Esophagus mucosa (tissue), 1 donor: ENCODE results near the gene FARP2. TPM values are rescaled to one million over a fixed set of nuclear protein-coding genes. Genes with fewer than 3 reads are reported as not detected.
"Not testable (repeated sequence)": the region's sequence is repeated elsewhere in the genome, so short reads cannot be mapped to it uniquely, and the experiment has no call there.

Experiments used
- ATAC-seq: fragments of 200-7000 bp; cut with Tn5 transposase; one replicate; pipeline ENCODE4 v1.9.1; 2020
- total RNA-seq: library from RNA; stranded (reverse); gene quantifications from one replicate; pipeline ENCODE4 v1.2.4, GENCODE V29; 2023
- donor health status: DM: yes; HTN: yes; CAD: no.

Gene FARP2
- total RNA-seq, 1 donor from 2014 or later, result 33.5 TPM

DNA sequence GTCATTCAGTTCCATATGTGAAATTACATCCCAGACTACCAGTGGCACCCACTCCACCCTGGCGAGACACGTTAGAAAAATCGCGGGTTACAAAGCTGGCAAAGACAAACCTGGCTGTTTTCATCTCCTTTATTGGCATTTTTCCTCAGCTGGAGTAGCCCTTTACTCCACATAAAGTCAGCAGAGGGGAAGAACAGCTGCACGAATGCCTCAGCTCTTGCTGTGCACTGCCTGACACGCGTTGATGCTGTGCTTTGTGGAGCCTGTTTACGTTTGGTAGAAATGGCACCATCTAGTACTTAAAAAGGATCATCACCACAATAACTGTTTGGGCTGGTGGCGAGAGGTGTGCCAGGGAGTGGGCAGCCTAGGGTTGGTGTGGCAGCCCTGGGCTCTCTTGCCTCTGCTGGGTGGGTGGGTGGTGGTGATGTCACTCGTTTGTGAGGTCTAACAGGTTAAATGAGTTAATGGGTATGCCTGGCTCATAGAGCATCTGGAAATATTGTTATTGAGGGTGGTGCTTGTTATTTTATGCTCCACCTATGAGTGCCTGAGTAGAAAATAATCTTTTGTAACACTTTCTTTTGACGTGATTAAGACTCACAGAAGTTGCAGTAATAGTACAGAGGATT lies 16.4 kb downstream of the FARP2 start:
- ATAC-seq, result peak; percentile 86

DNA sequence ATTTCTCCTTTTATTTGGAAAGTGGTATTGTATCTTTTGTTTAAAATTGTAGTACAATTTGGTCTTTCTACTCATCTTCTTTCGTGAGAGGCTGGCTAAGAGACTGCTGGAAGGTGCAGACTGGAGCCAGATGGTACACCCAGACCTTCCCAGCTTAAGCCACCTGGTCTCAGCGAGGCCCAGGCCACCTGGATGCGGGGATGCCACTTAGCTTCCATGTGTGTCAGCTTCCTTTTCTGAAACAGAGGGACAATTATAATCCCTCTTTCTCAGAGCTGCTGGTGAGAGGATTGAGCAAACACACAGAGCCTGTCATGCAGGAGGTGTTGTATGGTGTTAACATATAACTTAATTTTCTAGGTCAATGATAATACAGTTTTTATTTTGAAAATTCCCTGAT lies 17.4 kb downstream of the FARP2 start:
- ATAC-seq, result no peak

DNA sequence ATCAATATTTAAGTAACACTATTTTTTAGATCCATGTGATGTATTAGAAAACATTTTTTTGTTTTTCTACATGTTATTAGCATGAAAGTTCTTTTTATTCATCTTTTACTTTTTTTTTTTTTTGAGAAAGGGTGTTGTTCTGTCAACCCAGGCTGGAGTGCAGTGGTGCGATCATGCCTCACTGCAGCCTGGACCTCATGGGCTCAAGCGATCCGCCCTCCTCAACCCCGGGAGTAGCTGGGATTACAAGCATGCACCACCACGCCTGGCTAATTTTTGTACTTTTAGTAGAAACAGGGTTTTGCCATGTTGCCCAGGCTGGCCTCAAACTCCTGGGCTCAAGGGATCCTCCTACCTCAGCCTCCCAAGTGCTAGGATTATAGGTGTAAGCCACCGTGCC lies 17.8 kb downstream of the FARP2 start:
- not testable (repeated sequence) for ATAC-seq

DNA sequence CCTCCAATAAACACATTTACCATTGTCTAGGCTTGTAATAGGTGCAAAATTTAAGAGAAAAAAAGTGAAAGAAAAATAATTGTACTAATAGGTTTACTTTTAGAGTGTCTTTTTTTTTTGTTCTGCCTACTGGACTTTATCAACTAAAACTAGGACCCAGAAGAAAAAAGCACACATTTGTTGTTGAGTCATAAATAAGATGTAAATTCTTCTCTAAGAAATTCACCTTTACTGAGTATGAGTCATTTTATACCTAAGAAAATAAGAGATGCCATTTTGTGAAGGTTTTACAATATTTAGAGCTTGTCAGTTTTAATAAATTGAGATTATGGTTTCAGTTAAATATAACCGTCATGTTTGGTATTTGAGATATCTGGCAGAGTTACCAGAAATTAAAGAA lies 19.2 kb downstream of the FARP2 start:
- ATAC-seq, result no peak

DNA sequence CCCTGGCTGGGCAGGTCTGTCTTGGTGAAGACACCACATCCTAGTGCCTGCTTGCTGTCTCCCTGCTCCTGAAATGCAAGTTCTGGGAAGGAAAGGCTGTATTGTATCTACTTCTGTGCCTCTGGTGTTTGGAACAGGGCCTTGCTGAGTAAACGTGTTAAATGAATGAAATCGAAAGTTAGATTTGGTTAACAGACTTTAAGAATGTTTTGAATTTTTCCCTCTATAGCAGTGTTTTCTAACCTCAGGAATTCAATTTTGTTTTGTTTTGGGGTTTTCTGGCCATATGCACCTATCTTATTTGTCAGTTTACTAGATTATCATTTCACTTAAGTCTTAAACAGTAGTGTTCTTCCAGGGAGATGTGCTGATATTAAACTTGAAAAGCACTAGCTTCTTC lies 20.7 kb downstream of the FARP2 start:
- no peak for ATAC-seq

DNA sequence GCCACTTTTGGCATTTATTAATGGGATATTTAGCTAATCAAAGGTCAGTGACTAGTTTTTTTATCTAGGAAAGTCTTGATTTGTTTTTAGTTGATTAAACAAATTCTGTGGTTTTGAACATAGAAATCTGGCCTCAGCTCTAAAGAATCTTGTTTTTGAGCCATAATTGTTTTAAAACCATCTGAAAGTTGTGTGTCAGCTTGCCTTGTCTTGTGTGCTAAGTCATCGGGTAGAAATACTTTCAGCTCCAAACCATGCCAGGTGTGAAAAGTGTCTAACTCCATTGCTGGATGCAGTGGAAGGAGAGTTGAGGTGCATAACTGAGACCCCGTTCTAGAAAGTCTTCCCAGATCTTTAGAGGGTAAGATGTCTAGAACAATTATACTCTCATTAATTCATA lies 22.7 kb downstream of the FARP2 start:
- ATAC-seq, result no peak

DNA sequence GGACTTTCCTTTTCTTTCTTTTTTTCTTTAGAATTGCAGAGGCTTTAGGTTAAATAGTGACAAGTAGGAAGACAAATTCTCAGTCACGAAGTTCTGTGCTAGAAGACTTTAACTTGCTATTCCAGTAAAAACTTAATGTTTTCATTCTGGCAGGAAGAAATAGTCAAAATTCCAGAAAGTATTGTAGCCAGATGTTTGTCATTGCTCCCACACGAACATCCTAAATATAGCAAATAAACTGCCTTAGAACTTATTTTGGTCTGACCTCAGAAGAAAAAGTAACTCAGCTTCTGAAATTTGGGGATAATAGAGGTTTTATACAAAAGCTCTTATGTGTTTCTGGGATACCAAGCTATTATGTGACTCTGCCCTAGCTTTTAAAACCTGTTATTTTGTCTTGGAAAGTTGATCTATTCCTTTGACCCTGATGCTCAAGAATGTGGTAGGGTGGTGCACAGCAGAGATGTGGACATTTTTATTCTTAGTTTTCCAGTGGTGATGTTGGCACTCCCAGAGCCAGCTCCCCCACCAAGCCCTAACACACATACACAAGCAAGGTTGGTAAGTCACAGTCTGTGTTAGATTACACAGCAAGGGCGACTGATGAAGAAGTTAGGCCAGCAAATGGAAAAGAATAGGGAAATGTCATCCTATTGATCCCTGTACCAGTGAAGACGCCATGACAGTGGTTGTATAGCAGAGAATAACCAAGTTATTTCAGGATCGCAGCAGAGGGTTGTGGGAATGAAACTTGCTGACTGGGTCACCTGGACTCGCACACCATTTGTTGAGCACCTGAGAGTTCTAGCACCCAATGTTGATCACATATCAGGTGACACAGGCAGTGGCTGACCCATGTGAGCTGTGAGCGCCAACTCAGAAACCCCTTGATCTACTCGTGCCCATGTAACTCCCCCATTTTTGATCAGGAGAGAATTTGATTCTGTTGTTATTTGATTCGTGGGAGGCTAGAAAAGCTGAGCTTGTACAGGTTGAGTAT lies 23.7 kb downstream of the FARP2 start:
- ATAC-seq, result no peak

DNA sequence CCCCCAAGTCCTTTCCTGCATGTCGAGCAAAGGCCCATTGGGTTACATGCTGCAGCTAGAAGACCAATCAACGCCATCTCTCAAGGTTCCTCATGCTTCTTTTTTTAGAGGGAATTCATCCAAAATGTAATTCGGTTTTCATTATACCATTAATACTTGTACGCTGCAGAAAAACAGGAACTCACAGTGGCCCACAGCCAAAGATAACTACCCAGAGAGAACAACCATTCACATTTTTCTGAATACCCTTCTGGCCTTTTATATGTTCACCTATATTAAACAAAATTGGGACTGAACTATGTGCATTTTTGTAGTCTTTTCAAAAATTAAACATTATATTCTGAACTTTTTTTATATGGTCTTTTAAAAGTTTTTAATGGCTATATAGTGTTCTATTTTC lies 25.8 kb downstream of the FARP2 start:
- no peak for ATAC-seq

DNA sequence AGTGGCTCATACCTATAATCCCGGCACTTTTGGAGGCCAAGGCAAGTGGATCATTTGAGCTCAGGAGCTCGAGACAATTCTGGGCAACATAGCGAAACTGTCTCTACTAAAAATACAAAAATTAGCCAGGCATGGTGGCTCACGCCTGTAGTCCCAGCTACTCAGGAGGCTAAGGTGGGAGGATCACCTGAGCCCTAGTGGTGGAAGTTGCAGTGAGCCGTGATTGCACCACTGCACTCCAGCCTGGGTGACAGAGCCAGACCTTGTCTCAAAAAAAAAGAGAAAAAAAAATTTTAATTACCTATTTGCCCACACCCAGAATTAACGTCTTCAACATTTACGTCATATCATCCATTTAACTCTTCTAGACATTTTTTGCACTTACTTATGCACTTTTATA lies 29.4 kb downstream of the FARP2 start:
- ATAC-seq, result not testable (repeated sequence)

DNA sequence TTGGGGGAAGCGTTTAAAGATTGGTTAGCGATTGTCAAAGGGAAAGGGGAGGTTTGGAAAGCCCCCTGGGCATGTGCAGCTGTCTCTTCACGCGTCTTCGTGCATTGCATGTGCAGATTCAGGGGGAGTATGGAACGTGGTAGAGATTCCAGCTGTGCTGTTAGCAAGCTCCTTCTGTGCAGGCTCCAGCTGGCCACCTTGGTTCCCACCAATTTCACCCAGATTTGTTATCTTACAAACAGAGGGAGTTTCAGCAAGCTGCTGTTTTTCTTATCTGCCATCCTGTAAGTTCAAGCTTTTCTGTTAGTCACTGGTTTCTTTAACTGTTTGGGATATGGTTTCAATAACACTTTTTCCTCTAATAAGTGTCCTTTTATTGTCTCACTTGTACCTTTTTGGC lies 30.4 kb downstream of the FARP2 start:
- no peak for ATAC-seq

DNA sequence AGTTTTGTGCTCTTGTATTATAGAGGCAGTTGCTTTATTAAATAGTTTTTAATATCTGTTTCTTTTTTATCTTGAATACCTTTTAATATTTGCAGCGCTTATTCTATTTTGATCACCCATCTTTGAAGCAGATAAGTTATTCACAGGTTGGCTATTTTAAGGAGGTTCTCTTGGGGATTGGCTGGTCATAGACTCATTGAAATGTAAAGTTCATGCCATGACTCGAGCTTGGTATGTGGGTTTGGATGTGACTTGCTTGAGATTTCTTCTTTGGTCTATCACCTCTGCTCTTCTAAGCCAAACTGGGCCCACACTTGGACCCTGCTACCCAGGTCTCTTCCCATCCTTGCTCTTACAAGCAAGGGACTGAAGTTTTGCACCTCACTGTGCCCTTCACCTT lies 33.6 kb downstream of the FARP2 start:
- ATAC-seq, result peak; percentile 34

DNA sequence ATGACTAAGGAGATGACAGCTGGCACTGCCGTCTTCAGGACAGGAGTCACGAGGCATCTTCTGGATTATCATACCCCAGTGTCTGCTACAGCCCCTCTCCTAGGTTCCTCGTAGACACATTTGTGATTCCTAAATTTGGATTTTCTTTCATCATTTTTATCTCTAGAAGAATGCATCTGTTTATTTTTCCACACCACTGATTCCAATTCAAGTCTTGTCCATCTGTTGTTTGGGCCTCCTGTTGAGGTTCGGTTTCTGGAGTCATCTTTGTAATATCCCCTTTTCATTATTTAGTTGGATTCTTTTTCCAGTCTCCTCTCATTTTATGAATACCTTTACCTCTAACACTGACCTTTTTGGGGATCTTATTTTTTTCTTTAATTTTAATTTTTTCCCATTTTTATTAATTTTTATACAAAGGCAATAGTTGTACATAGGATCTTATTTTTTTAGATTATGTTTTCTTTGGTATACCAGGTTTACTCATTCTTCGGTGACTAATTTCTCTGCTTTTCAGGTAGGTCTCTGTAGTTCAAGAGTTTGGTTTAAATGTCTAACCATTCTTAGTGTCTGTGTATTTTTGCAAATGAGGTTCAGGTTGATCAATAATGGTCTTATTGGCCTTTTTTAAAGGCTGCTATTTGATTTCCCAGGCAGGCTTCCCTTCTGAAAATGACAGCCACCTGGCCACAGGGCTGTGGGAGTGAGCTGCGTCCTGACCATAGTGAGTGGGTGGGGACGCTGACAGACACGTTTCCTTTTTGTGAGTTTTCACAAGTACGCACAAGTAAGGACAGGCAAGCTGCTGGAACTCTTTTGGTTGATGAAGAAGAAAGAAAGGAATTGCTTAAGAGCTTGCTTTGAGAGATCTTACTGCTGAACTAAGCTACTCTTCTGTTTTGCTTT lies 34.5 kb downstream of the FARP2 start:
- ATAC-seq, result peak; percentile 86

DNA sequence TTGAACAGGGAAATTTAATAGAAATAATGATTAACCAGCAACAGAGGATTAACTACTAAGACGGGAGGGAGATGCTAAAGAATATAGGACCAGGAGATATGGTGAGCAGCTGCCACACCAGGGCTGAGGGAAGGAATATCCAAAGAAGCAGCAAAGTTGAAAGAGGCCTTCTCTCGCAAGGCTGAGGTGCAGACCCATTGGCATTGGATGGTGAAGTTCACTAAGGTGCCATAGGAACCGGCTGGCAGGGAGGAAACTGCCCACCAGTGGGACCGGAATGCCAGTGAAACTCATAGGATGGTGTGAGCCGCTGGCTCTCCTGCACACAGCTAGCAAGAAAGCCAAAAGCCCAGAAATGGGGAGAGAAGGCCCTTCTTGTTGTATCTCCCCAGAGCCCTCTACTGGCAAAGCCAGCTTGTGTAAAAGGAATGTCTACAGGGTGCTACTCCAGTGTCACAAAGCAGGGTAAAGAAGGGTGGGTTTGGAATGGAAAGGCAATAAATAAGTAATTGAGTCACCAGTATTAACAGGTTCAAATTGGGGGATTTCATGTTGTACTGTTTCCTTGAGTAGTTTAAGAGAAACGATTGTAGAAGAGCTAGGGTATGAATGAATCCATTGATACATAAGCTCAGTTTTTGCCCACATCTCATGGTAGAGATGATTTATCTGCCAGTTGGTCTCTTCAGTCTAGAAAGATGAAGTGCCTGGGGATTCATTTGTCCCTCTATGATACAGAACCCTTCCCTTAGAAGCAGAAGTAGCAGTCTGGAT lies 36.0 kb downstream of the FARP2 start:
- ATAC-seq, result peak; percentile 45

DNA sequence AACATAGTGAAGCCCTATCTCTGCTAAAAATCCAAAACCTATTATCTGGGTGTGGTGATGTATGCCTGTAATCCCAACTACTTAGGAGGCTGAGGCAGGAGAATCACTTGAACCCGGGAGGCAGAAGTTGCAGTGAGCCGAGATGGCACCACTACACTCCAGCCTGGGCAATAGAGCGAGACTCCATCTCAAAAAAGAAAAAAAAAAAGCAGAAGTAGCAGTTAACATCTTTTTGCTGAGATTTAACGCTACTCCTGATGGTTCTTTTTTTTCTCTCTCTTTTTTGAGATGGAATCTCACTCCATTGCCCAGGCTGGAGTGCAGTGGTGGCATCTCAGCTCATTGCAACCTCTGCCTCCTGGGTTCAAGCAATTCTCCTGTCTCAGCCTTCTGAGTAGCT lies 36.7 kb downstream of the FARP2 start:
- not testable (repeated sequence) for ATAC-seq

DNA sequence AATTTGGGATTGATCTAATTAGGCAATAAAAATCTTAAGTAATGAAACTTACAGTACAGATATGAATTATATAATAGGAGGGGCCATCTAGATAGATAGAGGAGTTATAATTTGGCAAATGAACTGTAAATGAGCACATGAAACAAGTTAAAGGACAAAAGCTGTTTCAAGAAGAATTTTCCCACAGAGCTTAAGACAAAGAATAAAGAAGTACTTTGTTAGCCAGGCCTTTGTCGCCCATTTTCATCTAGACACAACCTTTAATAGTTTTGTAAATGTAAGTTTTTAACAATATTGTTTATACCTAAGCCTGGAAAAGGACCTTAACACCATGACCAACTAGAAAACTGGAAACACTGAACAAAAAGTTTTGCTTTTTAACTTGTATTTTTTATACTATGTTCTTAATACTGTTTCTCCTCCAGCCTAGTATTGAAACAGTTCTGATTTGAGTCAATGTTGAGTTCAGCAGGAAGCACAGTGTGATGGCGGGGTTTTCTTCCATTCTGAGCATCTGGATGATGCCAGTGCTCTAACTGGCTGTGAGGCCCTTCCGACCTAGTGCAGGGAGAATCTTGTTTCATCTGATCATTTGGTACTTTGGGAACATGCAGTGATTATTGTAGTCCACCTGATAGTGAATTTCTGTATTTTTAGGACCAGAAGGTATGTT lies 37.6 kb downstream of the FARP2 start:
- no peak for ATAC-seq

DNA sequence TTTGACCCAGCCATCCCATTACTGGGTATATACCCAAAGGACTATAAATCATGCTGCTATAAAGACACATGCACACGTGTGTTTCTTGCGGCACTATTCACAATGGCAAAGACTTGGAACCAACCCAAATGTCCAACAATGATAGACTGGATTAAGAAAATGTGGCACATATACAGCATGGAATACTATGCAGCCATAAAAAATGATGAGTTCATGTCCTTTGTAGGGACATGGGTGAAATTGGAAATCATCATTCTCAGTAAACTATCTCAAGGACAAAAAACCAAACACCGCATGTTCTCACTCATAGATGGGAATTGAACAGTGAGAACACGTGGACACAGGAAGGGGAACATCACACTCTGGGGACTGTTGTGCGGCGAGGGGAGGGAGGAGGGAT lies 40.7 kb downstream of the FARP2 start:
- ATAC-seq, result not testable (repeated sequence)

DNA sequence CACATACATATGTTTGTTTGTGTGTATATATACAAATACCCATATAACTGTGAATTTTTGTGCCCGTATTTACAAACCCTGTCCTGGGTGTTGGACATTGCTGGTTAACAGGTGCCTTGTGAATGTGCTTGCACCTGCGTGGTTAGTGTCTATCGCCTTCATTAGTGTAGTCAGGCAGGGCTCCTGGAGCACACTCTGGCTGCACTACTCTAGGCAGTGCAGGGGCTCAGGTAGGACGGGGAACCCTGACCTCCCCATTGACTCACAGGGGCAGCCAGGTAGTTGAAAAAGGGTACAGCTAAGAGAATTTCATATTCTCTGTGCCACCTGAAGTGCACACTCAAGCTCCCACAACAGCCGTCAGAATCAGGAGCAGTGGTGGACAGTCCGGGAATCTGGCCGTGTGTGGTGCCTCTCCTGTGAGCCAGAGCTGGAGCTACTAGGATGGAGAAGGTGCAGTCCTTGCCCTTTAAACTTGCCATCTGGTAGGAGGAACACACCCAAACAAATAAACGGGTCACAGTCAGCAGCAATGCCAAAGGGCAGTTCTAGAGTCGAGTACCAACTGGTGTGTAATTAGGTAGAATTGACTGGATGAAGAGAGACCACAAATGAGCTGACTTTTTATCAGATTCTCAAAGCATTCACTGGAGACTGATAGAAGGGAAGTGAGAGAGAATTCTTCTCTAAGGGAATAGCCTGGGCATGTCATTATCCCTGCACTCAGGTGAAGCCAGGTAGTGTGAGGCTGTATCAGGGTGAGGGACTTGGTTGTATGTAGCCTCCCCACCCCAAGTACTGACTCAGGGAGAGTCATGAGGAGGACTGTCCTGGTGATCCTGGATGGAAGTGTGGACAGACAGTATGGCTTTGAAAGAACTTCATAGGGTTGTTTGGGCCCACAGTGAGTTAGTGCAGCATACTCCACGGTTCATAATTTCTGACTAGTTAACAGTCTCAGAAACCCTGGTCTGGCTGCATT lies 44.1 kb downstream of the FARP2 start:
- ATAC-seq, result peak; percentile 41

DNA sequence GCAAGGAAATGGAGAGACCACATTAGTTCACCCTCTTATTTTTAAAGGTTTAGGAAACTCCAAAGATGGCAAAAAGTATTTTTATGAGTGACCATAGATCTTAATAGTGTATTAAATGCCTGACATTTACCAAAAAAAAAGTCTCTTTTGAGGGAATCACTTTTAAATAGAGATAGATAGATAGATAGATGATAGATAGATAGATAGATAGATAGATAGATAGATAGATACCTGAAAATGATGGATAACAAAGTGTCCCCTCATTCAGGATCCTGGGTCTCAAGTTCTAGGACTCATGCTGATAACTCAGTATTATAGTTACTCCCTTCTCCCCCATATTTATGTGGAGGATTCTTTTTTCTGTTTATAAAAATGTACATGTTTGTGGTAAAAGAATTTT lies 52.8 kb downstream of the FARP2 start:
- no peak for ATAC-seq

DNA sequence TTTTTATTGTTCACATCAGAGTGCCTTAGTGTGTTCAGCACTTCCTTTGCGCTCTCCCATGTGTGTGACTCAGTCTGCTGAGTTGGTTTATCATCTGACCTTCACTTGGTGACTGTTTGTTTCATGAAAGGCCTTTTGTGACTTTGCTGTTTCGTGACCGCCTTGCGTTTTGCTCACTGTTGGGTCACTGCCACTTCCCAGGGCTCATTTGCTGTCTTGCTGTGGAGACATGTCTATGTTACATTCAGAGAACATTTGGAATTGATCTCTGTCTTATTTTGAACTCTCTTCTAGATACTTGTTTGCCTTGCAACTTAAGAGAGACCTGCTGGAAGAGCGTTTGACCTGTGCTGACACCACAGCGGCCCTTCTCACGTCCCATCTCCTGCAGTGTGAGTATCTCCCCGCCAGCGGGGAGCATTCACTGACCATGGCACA lies 54.7 kb downstream of the FARP2 start:
- ATAC-seq, result peak; percentile 62

DNA sequence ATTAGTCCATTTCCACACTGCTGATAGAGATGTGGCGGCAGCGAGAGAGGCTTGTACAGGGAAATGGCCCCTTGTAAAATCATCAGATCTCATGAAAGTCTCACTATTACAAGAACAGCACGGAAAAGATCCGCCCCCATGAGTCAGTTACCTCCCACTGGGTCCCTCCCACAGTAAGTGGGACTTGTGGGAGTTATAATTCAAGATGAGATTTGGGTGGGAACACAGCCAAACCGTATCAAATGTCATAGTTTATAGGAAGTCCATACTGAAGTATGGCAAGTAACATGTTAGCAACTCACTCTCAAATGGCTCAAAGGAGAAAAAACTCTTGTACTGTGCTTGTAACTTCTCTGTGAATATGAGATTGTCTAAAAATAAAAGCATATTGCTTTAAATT lies 56.1 kb downstream of the FARP2 start:
- no peak for ATAC-seq
